GM12872 (cell line): ENCODE results near the gene PAK1.

Source experiments
- TF ChIP-seq, protein P1 (sequence below): IDR thresholded peaks from 3 replicates; pipeline ENCODE4 v1.5.1; 2011; ENCODE audit warnings: low read depth, mild to moderate bottlenecking, low read length, moderate library complexity; ENCODE audit not compliant: insufficient read depth

PAK1 gene

DNA sequence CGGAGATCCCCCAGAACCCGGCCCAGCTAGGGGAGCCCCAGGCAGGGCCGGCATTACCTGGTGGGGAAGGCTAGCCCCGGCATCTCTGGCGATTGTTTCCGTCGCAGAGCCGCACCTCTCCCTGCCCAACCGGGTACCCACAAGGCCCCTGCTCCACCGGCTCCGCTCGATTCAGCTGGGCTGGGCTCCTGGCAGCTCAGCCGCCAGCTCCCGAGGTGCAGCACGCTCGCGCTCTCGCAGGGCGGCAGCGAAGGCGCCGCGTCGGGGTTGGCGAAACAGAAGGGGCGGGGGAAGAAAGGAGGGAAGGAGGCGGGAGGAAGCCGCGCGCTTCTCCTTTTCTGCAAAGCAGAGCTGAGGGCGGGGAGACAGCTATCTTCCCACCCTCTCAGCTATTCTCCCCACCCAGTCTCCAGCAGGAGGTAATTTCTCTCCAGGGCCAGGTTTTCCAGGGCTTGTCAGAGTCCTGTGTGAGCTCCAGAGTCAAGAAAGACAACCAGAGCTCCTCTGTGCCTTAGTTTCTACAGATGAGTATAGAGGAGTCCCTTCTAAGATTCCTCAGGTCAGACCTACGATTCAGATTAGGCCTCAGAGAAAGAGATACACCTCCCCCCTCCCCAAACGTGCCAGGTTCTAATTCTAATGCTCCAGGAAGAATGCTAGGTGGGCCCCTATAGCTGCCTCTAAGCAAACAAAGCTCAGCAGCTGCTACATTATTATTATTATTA is 62.0 kb downstream of the PAK1 start:
- TF ChIP-seq, protein P1, sequence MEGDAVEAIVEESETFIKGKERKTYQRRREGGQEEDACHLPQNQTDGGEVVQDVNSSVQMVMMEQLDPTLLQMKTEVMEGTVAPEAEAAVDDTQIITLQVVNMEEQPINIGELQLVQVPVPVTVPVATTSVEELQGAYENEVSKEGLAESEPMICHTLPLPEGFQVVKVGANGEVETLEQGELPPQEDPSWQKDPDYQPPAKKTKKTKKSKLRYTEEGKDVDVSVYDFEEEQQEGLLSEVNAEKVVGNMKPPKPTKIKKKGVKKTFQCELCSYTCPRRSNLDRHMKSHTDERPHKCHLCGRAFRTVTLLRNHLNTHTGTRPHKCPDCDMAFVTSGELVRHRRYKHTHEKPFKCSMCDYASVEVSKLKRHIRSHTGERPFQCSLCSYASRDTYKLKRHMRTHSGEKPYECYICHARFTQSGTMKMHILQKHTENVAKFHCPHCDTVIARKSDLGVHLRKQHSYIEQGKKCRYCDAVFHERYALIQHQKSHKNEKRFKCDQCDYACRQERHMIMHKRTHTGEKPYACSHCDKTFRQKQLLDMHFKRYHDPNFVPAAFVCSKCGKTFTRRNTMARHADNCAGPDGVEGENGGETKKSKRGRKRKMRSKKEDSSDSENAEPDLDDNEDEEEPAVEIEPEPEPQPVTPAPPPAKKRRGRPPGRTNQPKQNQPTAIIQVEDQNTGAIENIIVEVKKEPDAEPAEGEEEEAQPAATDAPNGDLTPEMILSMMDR = no peak

DNA sequence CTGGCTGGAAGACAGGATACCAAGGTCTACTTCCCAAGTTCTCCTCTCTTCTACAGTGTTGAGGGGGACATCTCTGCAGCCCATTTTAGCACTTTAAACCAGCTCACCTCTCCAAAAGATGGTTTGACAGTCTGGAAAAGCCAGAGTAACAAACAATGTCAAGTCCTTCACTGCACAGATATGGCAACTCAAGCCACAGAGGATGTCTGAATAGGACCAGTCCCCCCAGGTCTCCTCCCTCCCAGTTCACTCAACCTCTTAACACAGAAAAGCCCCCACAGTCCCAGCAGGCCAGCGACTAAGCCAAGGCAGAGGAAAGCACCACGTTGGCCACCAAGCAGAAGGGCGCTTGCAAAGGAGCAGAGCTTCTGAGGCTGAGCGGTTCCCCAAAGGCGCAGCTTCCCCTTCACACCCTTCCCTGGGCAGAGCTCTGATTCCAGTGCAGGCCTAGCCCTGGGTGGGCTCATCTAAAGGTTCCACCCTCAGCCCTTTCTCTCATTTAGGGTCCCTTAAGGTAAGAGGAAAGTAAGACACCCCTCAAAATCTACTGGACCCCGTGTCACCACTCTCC is 62.7 kb downstream of the PAK1 start:
- TF ChIP-seq, protein P1 = no peak

DNA sequence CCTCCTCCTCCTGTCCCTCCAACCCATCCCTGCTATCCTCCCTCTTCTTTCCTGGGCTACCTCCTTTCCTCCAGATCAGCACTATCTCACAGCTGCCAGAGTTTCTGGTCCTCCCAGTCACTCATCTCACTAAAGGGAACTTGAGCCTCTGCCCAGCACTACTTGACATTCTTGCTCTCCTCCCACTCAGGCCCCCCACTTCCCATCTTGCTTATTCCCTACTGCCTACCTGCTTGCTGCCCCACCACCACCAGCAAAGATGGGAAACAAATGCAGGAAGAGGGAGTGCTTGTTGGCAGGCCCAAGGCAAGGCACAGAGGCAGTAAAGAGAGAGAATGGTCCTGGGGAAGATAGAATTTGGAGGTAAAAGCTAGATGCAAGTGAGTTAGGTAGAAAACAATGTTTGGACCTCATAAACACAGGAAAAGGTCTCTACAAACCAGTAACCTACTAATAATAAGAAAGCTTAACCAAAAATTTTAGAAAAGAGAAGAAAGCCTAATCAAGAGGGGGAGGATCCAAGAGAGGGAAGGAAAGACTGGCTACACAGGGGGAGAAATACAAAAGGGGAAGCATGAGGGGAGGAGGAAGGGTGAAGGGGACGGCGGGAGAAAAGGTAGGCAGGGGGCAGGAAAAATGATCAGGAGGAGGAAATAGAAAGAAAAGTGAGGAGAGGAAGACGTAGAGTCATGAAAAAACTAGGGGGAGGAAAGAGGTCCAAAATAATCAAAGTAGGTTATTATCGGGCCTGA is 63.6 kb downstream of the PAK1 start:
- TF ChIP-seq, protein P1 = no peak

DNA sequence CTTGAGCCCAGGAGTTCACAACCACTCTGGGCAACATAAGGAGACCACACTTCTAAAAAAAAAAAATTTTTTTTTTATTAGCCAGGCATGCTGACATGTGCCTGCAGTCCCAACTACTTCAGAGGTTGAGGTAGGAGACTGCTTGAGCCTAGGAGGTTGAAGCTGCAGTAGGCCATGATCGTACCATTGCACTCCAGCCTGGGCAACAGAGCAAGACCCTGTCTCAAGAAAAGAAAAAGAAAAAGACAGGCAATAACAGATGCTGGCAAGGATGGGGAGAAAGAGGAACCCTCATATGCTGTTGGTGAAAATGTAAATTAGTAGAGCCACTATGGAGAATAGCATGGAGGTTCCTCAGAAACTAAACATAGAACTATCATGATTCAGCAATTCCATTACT is 64.8 kb downstream of the PAK1 start:
- TF ChIP-seq, protein P1 = no peak

DNA sequence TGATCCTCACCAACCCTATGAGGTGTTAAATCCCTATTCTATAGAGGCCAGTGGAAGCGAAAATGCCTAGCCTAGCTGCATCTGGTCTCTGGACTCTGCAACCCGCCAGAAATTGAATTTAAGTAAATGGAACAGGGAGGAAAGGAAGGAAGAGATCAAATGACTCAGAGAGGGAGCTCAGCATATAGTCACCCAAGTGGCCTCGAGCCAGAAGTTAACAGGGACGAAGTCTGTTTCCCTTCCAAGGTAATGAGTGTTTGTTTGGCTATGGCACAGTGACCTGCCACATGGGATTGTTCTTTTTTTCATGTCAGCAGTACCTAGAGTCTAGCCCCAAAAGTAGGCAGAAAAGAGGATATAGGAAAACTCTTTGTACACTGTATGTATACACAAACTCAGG is 66.3 kb downstream of the PAK1 start:
- TF ChIP-seq, protein P1 = no peak

DNA sequence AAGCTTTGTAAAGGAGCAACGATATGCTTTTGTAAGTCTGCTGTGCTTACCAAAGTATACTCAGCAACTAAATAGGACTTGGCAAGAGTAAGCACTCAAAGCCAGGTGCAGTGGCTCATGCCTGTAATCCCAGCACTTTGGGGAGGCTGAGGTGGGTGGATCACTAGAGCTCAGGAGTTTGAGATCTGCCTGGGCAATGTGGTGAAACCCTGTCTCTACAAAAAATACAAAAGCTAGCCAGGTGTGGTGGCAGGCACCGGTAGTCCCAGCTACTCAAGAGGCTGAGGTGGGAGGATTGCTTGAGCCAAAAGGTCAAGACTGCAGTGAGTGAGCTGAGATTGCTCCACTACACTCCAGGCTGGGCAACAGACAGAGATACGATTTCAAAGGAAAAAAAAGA is 67.5 kb downstream of the PAK1 start:
- TF ChIP-seq, protein P1 = no peak

DNA sequence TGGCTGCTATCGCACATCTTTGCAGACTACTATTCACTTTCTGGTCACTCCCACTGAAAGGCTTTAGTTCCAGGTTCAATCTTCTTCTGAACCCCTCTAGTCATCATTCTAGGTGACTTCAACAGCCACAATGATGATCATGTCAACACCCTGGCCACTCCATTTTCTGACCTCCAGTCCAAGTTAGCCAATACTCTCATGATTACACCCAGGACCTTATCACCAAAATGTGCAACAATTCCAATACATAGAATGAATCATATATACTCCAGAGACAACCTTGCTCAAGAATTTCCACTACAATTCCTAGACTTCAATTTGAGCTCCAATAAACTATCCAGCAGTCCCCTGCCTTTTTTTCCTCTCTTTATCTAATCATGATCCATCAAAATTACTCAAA is 70.7 kb downstream of the PAK1 start:
- TF ChIP-seq, protein P1 = no peak
